Loucy (cell line): ENCODE measurements around the gene MAJIN.

Source experiments
- EZH2phosphoT487 ChIP-seq: fragments of 200-600 bp; IDR thresholded peaks from 2 replicates; pipeline ENCODE4 v1.6.1; 2018; ENCODE audit warnings: antibody characterized with exemption, mild to moderate bottlenecking, moderate library complexity, borderline replicate concordance
- TF ChIP-seq, protein P1 (sequence below): fragments of 200-600 bp; sonication (generic); conservative IDR thresholded peaks from 2 replicates; pipeline ENCODE4 v1.5.1; 2014; ENCODE audit warnings: mild to moderate bottlenecking, antibody characterized with exemption, low read length

GRCh38 chr11:64913171-64913727, 58.7 kb downstream of the MAJIN start:
- TF ChIP-seq, protein P1, sequence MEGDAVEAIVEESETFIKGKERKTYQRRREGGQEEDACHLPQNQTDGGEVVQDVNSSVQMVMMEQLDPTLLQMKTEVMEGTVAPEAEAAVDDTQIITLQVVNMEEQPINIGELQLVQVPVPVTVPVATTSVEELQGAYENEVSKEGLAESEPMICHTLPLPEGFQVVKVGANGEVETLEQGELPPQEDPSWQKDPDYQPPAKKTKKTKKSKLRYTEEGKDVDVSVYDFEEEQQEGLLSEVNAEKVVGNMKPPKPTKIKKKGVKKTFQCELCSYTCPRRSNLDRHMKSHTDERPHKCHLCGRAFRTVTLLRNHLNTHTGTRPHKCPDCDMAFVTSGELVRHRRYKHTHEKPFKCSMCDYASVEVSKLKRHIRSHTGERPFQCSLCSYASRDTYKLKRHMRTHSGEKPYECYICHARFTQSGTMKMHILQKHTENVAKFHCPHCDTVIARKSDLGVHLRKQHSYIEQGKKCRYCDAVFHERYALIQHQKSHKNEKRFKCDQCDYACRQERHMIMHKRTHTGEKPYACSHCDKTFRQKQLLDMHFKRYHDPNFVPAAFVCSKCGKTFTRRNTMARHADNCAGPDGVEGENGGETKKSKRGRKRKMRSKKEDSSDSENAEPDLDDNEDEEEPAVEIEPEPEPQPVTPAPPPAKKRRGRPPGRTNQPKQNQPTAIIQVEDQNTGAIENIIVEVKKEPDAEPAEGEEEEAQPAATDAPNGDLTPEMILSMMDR, result no peak
- no peak for TF ChIP-seq EZH2phosphoT487
